Measurements from ENCODE around the gene DEFB118.
"Not testable (repeated sequence)": the region's sequence is repeated elsewhere in the genome, so short reads cannot be mapped to it uniquely, and the experiment has no call there.

DEFB118 gene

GRCh38 chr20:31341470-31341869 lies 26.9 kb upstream of the DEFB118 start:
- H3K4me3 ChIP-seq (ENCODE audit: insufficient read depth, low read length, poor library complexity, severe bottlenecking), result no peak overlapping the region
- no peaks in the 10 kb centered on the region for H3K27me3 ChIP-seq (ENCODE audit: low read length)
- no peaks in the 10 kb centered on the region for H3K79me2 ChIP-seq (ENCODE audit: insufficient read depth, low read length)
- H3K9me2 ChIP-seq (replicated peaks; ENCODE audit: insufficient read depth, low read length), result no peaks in the 10 kb centered on the region
- H3F3A ChIP-seq (ENCODE audit: insufficient read depth), result no peaks in the 10 kb centered on the region
- H3K9me3 ChIP-seq (ENCODE audit: insufficient read depth, low read length), result no peaks in the 10 kb centered on the region
- no peaks in the 10 kb centered on the region for H4K20me1 ChIP-seq (ENCODE audit: low read depth, low read length)
- H3K36me3 ChIP-seq (ENCODE audit: low read length), result no peaks in the 10 kb centered on the region
- TF ChIP-seq EZH2phosphoT487 (conservative IDR thresholded peaks at IDR 0.05; ENCODE audit: low read length), result no peak
- no peak for TF ChIP-seq CTCF (IDR thresholded peaks at IDR 0.05; ENCODE audit: insufficient read depth, low read length, poor library complexity, severe bottlenecking)
- H2AFZ ChIP-seq (ENCODE audit: low read depth, low read length, severe bottlenecking), result no peak overlapping the region
- no peak overlapping the region for H3K4me2 ChIP-seq (ENCODE audit: low read depth, low read length, poor library complexity, severe bottlenecking)
- no peak overlapping the region for H3K27ac ChIP-seq (ENCODE audit: low read depth, low read length)
- no peak overlapping the region for H3K9ac ChIP-seq (ENCODE audit: low read length)

DNA sequence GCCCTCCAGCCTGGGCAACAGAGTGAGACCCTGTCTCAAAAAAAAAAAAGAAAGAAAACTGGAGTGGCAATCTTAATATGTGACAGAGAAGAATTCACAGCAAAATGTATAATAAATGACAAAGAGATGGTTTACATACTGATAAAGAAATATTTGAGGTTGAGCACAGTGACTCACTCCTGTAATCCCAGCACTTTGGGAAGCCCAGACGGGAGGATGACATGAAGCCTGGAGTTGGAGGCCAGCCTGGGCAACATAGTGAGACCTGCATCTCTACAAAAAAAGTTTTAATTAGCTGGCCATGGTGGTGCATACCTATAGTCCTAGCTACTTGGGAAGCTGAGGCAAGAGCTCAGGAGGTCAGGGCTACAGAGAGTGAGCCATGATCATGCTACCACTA lies 12.4 kb upstream of the DEFB118 start:
- H3K4me2 ChIP-seq (ENCODE audit: low read depth, low read length, poor library complexity, severe bottlenecking), result no peak overlapping the region
- H4K20me1 ChIP-seq (ENCODE audit: low read depth, low read length), result no peaks in the 10 kb centered on the region
- TF ChIP-seq CTCF (IDR thresholded peaks at IDR 0.05; ENCODE audit: insufficient read depth, low read length, poor library complexity, severe bottlenecking), result no peak
- TF ChIP-seq EZH2phosphoT487 (conservative IDR thresholded peaks at IDR 0.05; ENCODE audit: low read length), result no peak

DNA sequence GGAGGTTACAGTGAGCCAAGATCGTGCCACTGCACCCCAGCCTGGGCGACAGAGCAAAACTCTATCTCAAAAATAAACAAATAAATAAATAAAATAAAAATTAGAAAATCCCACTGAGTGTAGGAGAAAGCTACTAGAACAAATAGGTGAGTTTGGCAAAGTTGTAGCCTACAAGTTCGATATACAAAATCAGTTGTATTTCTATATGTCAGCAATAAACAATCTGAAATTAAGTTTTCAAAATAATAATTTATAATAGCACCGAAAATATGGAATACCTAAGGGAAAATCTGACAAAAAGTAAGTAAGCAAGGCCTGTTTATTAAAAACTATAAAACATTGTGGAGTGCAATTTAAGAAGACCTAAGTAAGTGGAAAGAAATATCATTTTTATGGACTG lies 5.1 kb upstream of the DEFB118 start:
- Histone ChIP-seq H3K9ac (ENCODE audit: low read length) (no peak overlapping the region), H3F3A (ENCODE audit: insufficient read depth) (no peaks in the 10 kb centered on the region), H3K27ac (ENCODE audit: low read depth, low read length) (no peak overlapping the region), H4K20me1 (ENCODE audit: low read depth, low read length) (no peaks in the 10 kb centered on the region), H3K79me2 (ENCODE audit: insufficient read depth, low read length) (no peaks in the 10 kb centered on the region), H3K36me3 (ENCODE audit: low read length) (no peaks in the 10 kb centered on the region), H3K9me2 (replicated peaks; ENCODE audit: insufficient read depth, low read length) (no peaks in the 10 kb centered on the region), H3K4me2 (ENCODE audit: low read depth, low read length, poor library complexity, severe bottlenecking) (no peak overlapping the region), H3K9me3 (ENCODE audit: insufficient read depth, low read length) (no peaks in the 10 kb centered on the region), H3K4me3 (ENCODE audit: insufficient read depth, low read length, poor library complexity, severe bottlenecking) (no peak overlapping the region), H3K27me3 (ENCODE audit: low read length) (no peaks in the 10 kb centered on the region), H2AFZ (ENCODE audit: low read depth, low read length, severe bottlenecking) (no peak overlapping the region)
- TF ChIP-seq CTCF (IDR thresholded peaks at IDR 0.05; ENCODE audit: insufficient read depth, low read length, poor library complexity, severe bottlenecking), result no peak
- no peak for TF ChIP-seq EZH2phosphoT487 (conservative IDR thresholded peaks at IDR 0.05; ENCODE audit: low read length)

More for the DNA sequence above, 12.4 kb upstream of the DEFB118 start:
- Histone ChIP-seq H3K79me2 (ENCODE audit: insufficient read depth, low read length) (no peaks in the 10 kb centered on the region), H3K36me3 (ENCODE audit: low read length) (no peaks in the 10 kb centered on the region; the same call in 1 of the 2 replicates), H3K9me2 (replicated peaks; ENCODE audit: insufficient read depth, low read length) (no peaks in the 10 kb centered on the region), H3K4me3 (ENCODE audit: insufficient read depth, low read length, poor library complexity, severe bottlenecking) (no peak overlapping the region), H3K9me3 (ENCODE audit: insufficient read depth, low read length) (no peaks in the 10 kb centered on the region), H3K27me3 (ENCODE audit: low read length) (no peaks in the 10 kb centered on the region), H2AFZ (ENCODE audit: low read depth, low read length, severe bottlenecking) (no peak overlapping the region), H3K9ac (ENCODE audit: low read length) (no peak overlapping the region), H3K27ac (ENCODE audit: low read depth, low read length) (no peak overlapping the region), H3F3A (ENCODE audit: insufficient read depth) (no peaks in the 10 kb centered on the region)

DNA sequence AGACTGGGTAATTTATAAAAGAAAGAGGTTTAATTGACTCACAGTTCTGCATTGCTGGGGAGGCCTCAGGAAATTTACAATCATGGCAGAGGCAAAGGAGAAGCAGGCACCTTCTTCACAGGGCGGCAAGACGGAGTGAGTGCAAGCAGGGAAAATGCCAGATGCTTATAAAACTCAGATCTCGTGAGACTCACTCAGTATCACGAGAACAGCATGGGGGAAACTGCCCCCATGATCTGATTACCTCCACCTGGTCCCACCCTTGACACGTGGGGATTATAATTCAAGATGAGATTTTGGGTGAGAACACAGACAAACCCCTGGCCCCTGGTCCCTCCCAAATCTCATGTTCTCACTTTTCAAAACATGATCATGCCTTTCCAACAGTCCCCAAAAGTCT lies 4.1 kb upstream of the DEFB118 start:
- not testable (repeated sequence) for H3F3A ChIP-seq (ENCODE audit: insufficient read depth)

More for the DNA sequence above, 4.1 kb upstream of the DEFB118 start:
- H3K9me3 ChIP-seq (ENCODE audit: insufficient read depth, low read length); H3K4me2 ChIP-seq (ENCODE audit: low read depth, low read length, poor library complexity, severe bottlenecking); H3K27me3 ChIP-seq (ENCODE audit: low read length); H3K4me3 ChIP-seq (ENCODE audit: insufficient read depth, low read length, poor library complexity, severe bottlenecking); H3K27ac ChIP-seq (ENCODE audit: low read depth, low read length); H3K36me3 ChIP-seq (ENCODE audit: low read length); H3K9me2 ChIP-seq (replicated peaks; ENCODE audit: insufficient read depth, low read length); H4K20me1 ChIP-seq (ENCODE audit: low read depth, low read length); H3K79me2 ChIP-seq (ENCODE audit: insufficient read depth, low read length); H2AFZ ChIP-seq (ENCODE audit: low read depth, low read length, severe bottlenecking); H3K9ac ChIP-seq (ENCODE audit: low read length): not testable (repeated sequence)

Data from SU-DHL-6 (cell line).